ENCODE measurements around the gene TTLL11. TPM values are rescaled to one million over a fixed set of nuclear protein-coding genes. Genes with fewer than 3 reads are reported as not detected.
A peak's percentile ranks its signal among the peaks of the same experiment; 100 is the strongest.
"Not testable (repeated sequence)": the region's sequence is repeated elsewhere in the genome, so short reads cannot be mapped to it uniquely, and the experiment has no call there.

TTLL11 gene
- total RNA-seq, 2 donors from 2014 or later, result 6.2 to 7.7 TPM

DNA sequence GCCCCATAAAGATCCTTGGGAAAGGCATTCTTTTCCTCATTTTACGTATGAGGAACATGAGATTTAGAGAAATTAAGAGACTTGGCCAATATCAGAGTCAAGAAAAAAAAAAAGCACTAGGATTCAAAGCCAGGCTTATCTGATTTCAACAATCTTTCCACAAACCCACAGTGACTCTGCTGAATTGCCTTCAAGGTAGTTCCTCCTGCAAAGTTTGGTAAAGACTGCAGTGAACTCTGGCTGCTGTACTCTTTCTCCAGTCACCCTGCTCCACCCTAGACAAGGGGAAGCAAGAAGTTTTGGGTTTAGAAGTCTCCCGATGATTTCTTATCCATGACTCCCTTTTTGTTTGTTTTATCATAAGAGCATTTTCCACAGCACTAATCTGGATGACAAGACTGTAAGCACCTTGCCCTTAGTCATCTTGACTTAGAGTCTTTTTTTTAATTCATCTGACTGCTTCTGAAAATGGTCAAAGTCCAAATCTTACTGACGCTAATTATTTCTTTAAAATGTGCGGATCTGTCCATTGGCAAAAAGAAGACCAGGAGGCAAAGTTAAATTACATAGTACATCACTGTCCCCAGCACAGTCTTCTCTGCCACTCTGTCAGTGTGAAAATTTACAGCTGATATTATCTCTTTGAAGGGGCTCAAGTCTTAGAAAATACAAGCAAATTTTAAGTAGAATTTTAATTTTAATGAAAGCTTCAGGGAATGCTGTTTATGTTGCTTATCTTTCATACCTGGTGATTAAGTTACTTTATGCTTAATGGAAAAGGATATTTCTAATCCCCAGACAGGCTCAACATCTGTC lies 180.1 kb downstream of the TTLL11 start:
- no peaks in the 10 kb centered on the region for H3K9me3 Mint-ChIP-seq
- H3K27ac Mint-ChIP-seq, result no peak overlapping the region
- DNase-seq (ENCODE audit: low spot score), result no peak
- H3K36me3 Mint-ChIP-seq, result no peaks in the 10 kb centered on the region
- no peaks in the 10 kb centered on the region for H3K27me3 Mint-ChIP-seq
- H3K4me1 Mint-ChIP-seq (ENCODE audit: low read depth in 2 of 2), result no peaks in the 10 kb centered on the region
- ATAC-seq, result no peak
- H3K4me3 Mint-ChIP-seq, result no peak overlapping the region

- no peak for DNase-seq (ENCODE audit: low spot score)
- no peaks in the 10 kb centered on the region for H3K4me1 Mint-ChIP-seq (ENCODE audit: low read depth in 2 of 2)
These were observed 182.5 kb downstream of the TTLL11 start for GRCh38 chr9:121910491-121911040.

DNA sequence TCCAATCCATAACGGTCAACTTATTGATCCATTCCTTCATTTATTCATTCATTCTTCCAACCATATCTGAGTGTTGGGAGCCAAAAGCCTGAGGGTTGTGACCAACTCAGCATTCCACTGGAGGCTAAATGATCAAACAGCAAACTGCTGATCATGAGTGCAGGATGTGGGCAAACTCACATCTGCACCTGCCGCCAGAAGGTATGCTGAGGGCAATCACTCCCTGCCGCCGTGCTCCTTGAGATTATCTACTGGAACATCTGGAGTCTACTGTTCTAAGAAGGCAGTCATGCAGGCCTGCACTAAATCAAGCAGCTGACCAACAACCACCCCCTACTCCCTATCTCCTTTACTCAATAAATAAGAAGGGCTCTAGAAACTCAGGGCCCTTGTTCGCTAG lies 184.0 kb downstream of the TTLL11 start:
- DNase-seq (ENCODE audit: low spot score) (no peak), ATAC-seq (no peak)
- Mint-ChIP-seq H3K4me1 (ENCODE audit: low read depth in 2 of 2) (no peaks in the 10 kb centered on the region), H3K27ac (no peak overlapping the region), H3K36me3 (no peaks in the 10 kb centered on the region), H3K27me3 (no peaks in the 10 kb centered on the region), H3K9me3 (no peaks in the 10 kb centered on the region), H3K4me3 (no peak overlapping the region)

More at GRCh38 chr9:121910491-121911040, 182.5 kb downstream of the TTLL11 start:
- Mint-ChIP-seq H3K27me3 (no peaks in the 10 kb centered on the region), H3K27ac (no peak overlapping the region), H3K9me3 (no peaks in the 10 kb centered on the region), H3K4me3 (no peak overlapping the region), H3K36me3 (no peaks in the 10 kb centered on the region)
- no peak for ATAC-seq

DNA sequence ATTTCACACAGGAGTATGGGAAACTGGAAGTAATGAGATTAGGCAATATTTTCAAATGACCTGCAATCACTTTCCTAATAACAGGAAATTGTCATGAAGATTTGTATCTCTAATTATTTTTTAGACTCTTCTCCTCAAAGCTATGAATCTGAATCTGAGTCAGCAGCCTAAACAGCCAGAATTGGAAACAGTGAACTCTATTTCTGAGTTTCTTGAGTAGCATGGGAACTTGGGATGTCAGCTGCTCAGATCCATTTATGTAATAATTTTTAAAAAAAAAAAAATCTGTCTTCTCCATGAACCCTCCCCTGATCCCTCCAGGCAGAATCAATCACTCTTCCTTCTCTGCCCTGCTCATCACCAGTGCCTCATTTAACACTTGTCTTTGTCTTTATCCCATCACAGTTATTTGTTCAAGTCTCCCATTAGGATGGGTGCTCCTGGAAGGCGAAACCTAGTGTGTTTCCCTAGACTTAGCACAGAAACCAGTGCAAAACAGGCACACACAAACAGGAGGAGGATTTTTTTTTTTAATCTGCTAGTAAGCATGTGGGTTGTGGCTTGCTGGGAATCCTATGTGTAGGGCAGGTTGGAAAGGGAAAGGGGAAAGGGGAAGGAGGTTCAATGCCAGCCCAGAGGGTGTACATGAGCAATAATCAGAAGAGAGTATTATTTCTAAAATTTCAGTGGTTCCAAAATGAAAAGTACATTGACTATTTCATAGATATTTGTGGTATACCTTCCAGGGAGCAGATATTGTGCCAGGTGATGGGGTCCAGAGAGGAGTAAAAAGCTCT lies 186.8 kb downstream of the TTLL11 start:
- H3K36me3 Mint-ChIP-seq, result no peaks in the 10 kb centered on the region

GRCh38 chr9:121902461-121903135 lies 190.5 kb downstream of the TTLL11 start:
- Mint-ChIP-seq H3K27ac (no peak overlapping the region), H3K4me3 (no peak overlapping the region), H3K36me3 (peaks cover 6% of the 10 kb centered on the region), H3K9me3 (peaks cover 4% of the 10 kb centered on the region), H3K27me3 (no peaks in the 10 kb centered on the region), H3K4me1 (ENCODE audit: low read depth in 2 of 2) (no peaks in the 10 kb centered on the region)
- ATAC-seq, result no peak
- DNase-seq (ENCODE audit: low spot score), result no peak

More for the DNA sequence above, 186.8 kb downstream of the TTLL11 start:
- Mint-ChIP-seq H3K4me1 (ENCODE audit: low read depth in 2 of 2) (no peaks in the 10 kb centered on the region), H3K27me3 (no peaks in the 10 kb centered on the region), H3K9me3 (no peaks in the 10 kb centered on the region), H3K27ac (no peak overlapping the region), H3K4me3 (no peak overlapping the region)
- DNase-seq (ENCODE audit: low spot score) (no peak), ATAC-seq (no peak)

- Mint-ChIP-seq H3K27ac (no peak overlapping the region), H3K9me3 (peaks cover 4% of the 10 kb centered on the region), H3K36me3 (peaks cover 6% of the 10 kb centered on the region), H3K27me3 (no peaks in the 10 kb centered on the region), H3K4me1 (ENCODE audit: low read depth in 2 of 2) (no peaks in the 10 kb centered on the region), H3K4me3 (no peak overlapping the region)
- ATAC-seq (no peak), DNase-seq (ENCODE audit: low spot score) (no peak)
These were observed 191.5 kb downstream of the TTLL11 start for GRCh38 chr9:121901616-121902015.

DNA sequence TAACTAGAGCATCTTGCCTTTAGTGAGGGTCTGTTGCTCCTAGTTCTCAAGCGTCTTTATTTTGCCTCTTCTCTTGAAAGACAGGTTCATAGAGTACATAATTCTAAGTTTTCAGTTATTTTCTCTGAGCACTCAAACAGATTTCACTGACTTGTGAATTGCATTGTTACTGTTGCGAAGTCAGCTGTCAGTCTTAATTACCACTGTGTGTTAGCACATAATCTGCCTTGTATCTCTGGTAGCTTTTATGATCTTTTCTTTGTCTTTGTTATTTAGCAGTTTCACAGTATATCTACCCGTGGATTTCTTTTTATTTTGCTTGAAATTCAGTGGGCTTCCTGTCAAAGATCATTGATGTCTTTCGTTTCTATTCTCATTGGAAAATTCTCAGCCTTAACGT lies 192.9 kb downstream of the TTLL11 start:
- Mint-ChIP-seq H3K4me3 (no peak overlapping the region), H3K27me3 (no peaks in the 10 kb centered on the region), H3K36me3 (peaks cover 6% of the 10 kb centered on the region), H3K4me1 (ENCODE audit: low read depth in 2 of 2) (no peaks in the 10 kb centered on the region), H3K27ac (no peak overlapping the region), H3K9me3 (peaks cover 4% of the 10 kb centered on the region)
- ATAC-seq (no peak), DNase-seq (ENCODE audit: low spot score) (no peak)

DNA sequence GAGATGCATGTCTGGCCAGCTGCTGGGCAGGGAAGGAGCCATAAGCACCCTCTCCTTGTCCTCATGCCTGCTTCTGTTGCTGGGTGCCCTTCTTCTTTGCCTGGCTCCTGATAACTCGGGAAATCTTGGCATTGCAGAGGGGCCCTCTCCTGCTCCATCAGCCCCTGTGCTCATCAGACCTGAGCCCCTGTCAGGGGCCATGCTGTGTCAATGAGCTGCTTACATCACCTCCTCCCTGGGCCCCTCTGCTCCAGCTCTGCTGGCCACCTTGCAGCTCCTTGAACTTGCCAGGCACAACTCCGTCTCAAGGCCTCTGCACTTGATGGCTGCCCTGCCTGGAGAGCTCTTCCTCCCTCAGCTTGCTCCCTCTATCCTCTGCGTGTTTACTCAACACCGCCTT lies 194.3 kb downstream of the TTLL11 start:
- H3K9me3 Mint-ChIP-seq, result peaks cover 4% of the 10 kb centered on the region
- H3K4me1 Mint-ChIP-seq (ENCODE audit: low read depth in 2 of 2), result no peaks in the 10 kb centered on the region
- H3K4me3 Mint-ChIP-seq, result no peak overlapping the region
- no peaks in the 10 kb centered on the region for H3K27me3 Mint-ChIP-seq
- ATAC-seq (no peak), DNase-seq (ENCODE audit: low spot score) (no peak)
- H3K27ac Mint-ChIP-seq, result no peak overlapping the region
- H3K36me3 Mint-ChIP-seq, result peaks cover 6% of the 10 kb centered on the region

- Mint-ChIP-seq H3K4me1 (ENCODE audit: low read depth in 2 of 2) (no peaks in the 10 kb centered on the region), H3K27ac (no peak overlapping the region), H3K9me3 (peaks cover 4% of the 10 kb centered on the region), H3K4me3 (no peak overlapping the region), H3K27me3 (no peaks in the 10 kb centered on the region), H3K36me3 (peaks cover 6% of the 10 kb centered on the region)
- ATAC-seq, result peak in 1 of 2 donors; percentile 46
- no peak for DNase-seq (ENCODE audit: low spot score)
These were observed 196.0 kb downstream of the TTLL11 start for GRCh38 chr9:121897140-121897539.

DNA sequence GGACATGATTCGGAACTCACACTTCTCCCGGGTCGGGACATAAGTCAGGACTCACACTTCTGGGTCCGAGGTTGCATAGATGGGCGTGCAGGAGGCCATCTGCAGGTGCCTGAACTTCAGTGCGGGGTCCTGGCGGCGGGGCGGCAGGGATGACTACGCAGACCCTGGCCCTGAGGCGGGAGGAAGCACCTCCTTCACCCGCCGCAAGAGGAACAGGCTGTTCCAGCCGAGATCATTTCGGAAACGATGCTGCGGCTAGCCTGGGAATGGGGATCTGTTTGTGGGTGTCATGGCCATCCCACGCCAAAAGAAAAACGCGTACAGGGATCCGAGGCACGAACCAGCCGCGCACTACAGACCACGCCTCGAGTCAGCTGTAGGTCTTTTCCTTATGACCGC lies 196.6 kb downstream of the TTLL11 start:
- Mint-ChIP-seq H3K36me3 (peaks cover 6% of the 10 kb centered on the region), H3K27ac (no peak overlapping the region), H3K4me1 (ENCODE audit: low read depth in 2 of 2) (no peaks in the 10 kb centered on the region), H3K27me3 (no peaks in the 10 kb centered on the region), H3K4me3 (no peak overlapping the region), H3K9me3 (peaks cover 4% of the 10 kb centered on the region)
- DNase-seq (ENCODE audit: low spot score), result no peak
- ATAC-seq, result no peak

GRCh38 chr9:121895818-121896544 lies 197.1 kb downstream of the TTLL11 start:
- no peak overlapping the region for H3K27ac Mint-ChIP-seq
- H3K4me1 Mint-ChIP-seq (ENCODE audit: low read depth in 2 of 2), result no peaks in the 10 kb centered on the region
- ATAC-seq (no peak), DNase-seq (ENCODE audit: low spot score) (no peak)
- H3K4me3 Mint-ChIP-seq, result no peak overlapping the region
- peaks cover 6% of the 10 kb centered on the region for H3K36me3 Mint-ChIP-seq
- H3K9me3 Mint-ChIP-seq, result peaks cover 4% of the 10 kb centered on the region
- no peaks in the 10 kb centered on the region for H3K27me3 Mint-ChIP-seq

DNA sequence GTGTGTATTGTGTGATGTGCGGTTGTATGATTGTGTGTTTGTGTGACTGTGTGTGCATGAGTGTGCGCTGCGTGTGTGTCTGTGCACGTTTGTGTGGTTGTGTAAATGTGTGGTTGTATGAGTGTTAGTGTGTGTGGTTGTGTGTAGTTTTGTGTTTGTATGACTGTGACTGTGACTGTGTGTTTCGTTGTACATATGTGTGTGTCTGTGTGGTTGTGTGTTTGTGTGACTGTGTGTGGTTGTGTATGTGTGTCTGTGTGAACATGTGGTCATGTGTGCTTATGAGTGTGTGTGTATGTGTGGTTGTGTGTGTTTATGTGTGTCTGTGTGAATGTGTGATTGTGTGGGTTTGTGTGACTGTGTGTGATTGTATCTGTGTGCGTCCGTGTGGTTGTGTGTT lies 197.8 kb downstream of the TTLL11 start:
- Mint-ChIP-seq H3K36me3 (peaks cover 2% of the 10 kb centered on the region), H3K27me3 (no peaks in the 10 kb centered on the region), H3K9me3 (peaks cover 2% of the 10 kb centered on the region), H3K27ac (no peak overlapping the region), H3K4me3 (no peak overlapping the region), H3K4me1 (ENCODE audit: low read depth in 2 of 2) (no peaks in the 10 kb centered on the region)
- ATAC-seq (no peak), DNase-seq (ENCODE audit: low spot score) (no peak)

- not testable (repeated sequence) for H3K36me3 Mint-ChIP-seq; DNase-seq (ENCODE audit: low spot score); H3K27ac Mint-ChIP-seq; H3K9me3 Mint-ChIP-seq; H3K4me3 Mint-ChIP-seq; H3K4me1 Mint-ChIP-seq (ENCODE audit: low read depth in 2 of 2); ATAC-seq; H3K27me3 Mint-ChIP-seq
These were observed 198.7 kb downstream of the TTLL11 start for GRCh38 chr9:121894380-121894779.

Data from natural killer cell treated with Interleukin-12 subunit alpha and Interleukin-12 subunit beta and Interleukin-15 and Interleukin-18, amount 100 ng/mL, for 72 hours (primary cell).